ENCODE results near the gene ZRANB1.

ZRANB1 gene

DNA sequence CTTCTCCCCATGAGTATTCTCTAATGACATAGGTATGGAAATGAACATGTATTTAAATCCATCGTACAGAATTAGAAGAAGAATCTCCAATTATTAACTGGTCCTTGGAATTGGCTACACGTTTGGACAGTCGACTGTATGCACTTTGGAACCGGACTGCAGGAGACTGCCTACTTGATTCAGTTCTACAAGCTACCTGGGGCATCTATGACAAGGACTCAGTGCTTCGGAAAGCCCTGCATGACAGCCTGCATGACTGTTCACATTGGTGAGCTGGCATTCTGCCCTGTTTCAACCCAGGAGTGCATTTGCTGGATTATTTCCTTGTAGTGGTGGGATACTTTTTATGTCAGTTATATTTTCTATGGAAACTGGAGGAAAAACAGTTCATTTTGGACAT lies 32.2 kb downstream of the ZRANB1 start:
- TF ChIP-seq CTCF (IDR thresholded peaks at IDR 0.05) = no peak
- no peak overlapping the region for H3K4me3 ChIP-seq
- H3K27ac ChIP-seq = no peak overlapping the region
- no peak for DNase-seq (ENCODE audit: low spot score)

DNA sequence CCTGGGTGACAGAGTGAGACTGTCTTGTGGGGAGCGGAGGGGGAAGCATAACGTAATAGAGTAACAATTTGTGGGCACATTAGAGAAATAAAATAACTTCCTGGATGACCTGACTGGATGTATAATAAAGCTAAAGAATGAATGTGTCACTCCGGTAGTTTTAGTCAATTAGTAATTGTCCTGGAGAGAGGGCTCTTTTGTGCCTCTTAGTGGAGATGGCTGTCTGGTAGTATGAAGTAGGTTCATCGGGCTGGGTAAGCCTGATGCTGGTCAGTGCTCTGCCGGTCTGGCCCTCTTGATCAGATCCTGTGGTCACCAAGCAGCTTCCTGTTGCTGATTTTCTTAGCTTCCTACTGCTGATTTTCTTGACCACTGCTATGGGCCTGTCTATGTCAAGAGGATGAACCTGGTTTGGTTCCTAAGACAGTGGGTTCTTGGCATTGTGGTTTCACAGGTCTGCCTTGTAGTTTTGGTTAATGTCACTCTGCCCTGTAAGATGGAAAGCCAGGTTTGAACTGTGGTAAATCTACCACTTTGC lies 34.1 kb downstream of the ZRANB1 start:
- H3K27ac ChIP-seq = no peak overlapping the region
- no peak for DNase-seq (ENCODE audit: low spot score)
- no peak for TF ChIP-seq CTCF (IDR thresholded peaks at IDR 0.05)
- no peak overlapping the region for H3K4me3 ChIP-seq

- Histone ChIP-seq H3K4me3 (no peak overlapping the region), H3K27ac (no peak overlapping the region)
- no peak for DNase-seq (ENCODE audit: low spot score)
Observed at GRCh38 chr10:124977161-124977560, 35.2 kb downstream of the ZRANB1 start.

DNA sequence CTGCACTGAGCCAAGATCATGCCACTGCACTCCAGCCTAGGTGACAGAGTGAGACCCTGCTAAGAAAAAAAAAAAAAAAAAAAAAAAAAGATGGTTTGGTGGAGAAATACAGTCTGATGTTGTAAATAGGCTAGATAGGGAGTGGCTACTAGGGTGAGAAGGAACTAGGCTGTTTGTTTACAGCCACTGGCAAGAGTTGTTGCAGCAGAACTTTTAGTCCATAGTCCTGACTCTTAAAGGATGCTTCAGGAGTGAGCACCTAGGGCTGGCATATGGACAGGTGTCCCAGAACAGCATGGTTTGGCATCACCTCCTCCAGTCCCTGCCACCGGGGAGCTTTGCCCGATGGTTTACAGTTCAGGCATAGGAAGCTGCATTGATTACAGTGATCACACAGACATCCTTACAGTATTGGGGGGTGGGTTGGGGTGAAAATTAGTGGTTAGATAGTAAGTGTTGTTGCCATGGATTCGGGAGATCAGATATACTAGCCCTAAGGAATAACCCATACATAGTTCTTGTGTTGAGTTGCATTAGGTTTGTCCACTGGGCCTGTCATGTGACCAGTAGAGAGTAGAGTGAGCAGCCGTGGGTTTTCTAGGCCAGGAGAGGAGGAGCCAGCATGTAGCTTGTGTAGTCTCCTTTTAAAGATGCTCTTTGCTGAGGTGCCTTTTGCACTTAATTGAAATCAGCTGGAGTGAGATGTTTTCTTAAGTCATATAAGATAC lies 35.9 kb downstream of the ZRANB1 start:
- no peak overlapping the region for H3K4me3 ChIP-seq
- no peak for TF ChIP-seq CTCF (IDR thresholded peaks at IDR 0.05)
- no peak for DNase-seq (ENCODE audit: low spot score)

More at GRCh38 chr10:124977161-124977560, 35.2 kb downstream of the ZRANB1 start:
- no peak for TF ChIP-seq CTCF (IDR thresholded peaks at IDR 0.05)

DNA sequence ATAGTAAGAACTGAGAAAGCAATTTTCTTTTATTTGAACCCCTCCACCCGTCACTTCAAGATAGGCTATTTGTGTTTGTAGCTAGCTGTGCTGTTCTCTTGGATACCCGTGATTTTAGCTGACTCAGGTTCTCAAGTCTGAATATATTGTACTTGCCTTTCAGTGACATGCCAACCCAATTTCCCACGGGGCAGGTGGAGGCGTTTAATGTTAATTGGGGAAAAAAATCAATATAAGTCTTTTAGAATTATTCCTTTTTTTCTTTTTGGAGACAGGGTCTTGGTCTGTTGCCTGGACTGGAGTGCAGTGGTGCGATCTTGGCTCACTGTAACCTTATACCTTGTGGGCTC lies 36.4 kb downstream of the ZRANB1 start:
- no peak for DNase-seq (ENCODE audit: low spot score)
- Histone ChIP-seq H3K27ac (no peak overlapping the region), H3K4me3 (no peak overlapping the region)
- no peak for TF ChIP-seq CTCF (IDR thresholded peaks at IDR 0.05)

More for the DNA sequence above, 35.9 kb downstream of the ZRANB1 start:
- no peak overlapping the region for H3K27ac ChIP-seq

DNA sequence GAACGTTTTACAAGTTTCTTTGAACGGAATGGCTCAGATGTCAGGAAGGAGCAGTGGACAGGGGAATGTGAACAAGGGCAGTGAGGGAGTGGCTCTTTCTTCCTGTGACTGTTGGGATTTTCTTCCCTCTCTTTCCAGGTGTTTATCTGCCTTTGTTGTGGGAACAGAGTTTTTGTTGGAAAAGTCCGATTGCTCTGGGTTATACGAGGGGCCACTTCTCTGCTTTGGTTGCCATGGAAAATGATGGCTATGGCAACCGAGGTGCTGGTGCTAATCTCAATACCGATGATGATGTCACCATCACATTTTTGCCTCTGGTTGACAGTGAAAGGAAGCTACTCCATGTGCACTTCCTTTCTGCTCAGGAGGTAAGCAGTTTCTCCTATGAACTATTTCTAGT lies 41.4 kb downstream of the ZRANB1 start:
- no peak for TF ChIP-seq CTCF (IDR thresholded peaks at IDR 0.05)
- H3K27ac ChIP-seq = peak overlapping the region in 1 of 2 donors; percentile 10

GRCh38 chr10:124984376-124984775 lies 42.5 kb downstream of the ZRANB1 start:
- no peak overlapping the region for H3K4me3 ChIP-seq
- DNase-seq (ENCODE audit: low spot score) = no peak
- H3K27ac ChIP-seq = no peak overlapping the region
- TF ChIP-seq CTCF (IDR thresholded peaks at IDR 0.05) = no peak

More for the DNA sequence above, 41.4 kb downstream of the ZRANB1 start:
- H3K4me3 ChIP-seq = no peak overlapping the region
- no peak for DNase-seq (ENCODE audit: low spot score)

Measured in coronary artery (tissue), 2 donors.